ENCODE results near the gene MRGPRF. TPM values are rescaled to one million over a fixed set of nuclear protein-coding genes. Genes with fewer than 3 reads are reported as not detected.

The MRGPRF gene
- total and polyA plus RNA-seq, 2 donors from 2014 or later, result 9.3 to 19.0 TPM

DNA sequence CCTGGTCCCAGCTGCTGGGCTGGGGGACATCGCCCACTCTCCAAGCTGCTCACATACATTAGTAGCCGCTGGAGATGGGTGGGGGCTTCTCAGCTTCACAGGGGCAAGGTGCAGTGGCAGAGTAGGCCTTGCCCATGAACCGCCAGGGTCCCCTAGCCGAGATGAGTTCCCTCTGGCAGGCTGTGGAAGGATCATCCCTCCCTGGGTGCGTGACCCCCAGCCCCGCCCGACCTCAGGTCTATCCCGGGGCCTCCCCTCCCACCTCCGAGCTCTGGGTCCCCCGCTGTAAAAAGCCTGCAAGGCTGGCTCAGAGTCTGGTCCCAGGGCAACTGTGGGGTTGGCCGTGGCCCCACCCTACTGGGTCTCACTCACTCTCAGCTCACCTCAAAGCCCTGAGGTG is 20.4 kb upstream of the MRGPRF start:
- FAIRE-seq, result no peak

DNA sequence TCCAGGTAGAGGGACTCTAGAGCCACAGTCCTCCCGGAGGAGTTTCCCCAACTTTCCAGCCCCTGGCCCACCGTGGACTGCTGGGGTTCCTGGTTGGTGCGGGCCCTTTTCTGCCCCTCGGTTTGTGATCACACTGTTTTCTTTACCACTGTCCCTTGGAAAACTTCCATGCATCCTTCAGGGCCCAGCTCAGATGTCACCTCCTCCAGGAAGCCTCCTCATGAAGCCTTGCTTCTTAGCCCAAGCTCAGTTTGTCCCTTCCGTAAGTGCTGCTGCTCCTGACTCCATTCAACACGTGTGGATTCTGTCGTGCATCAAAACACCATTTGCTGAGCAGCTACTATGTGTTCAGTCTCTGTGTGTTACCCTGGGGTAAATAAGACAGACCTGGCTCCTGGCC is 19.8 kb upstream of the MRGPRF start:
- H3K27me3 ChIP-seq (ENCODE audit: control insufficient read depth, insufficient read depth, low read length), result no peaks in the 10 kb centered on the region
- H3K9me3 ChIP-seq (ENCODE audit: control insufficient read depth in 2 of 3, insufficient read depth in 1 of 3, low read length in 3 of 3), result no peaks in the 10 kb centered on the region
- TF ChIP-seq, protein P1, sequence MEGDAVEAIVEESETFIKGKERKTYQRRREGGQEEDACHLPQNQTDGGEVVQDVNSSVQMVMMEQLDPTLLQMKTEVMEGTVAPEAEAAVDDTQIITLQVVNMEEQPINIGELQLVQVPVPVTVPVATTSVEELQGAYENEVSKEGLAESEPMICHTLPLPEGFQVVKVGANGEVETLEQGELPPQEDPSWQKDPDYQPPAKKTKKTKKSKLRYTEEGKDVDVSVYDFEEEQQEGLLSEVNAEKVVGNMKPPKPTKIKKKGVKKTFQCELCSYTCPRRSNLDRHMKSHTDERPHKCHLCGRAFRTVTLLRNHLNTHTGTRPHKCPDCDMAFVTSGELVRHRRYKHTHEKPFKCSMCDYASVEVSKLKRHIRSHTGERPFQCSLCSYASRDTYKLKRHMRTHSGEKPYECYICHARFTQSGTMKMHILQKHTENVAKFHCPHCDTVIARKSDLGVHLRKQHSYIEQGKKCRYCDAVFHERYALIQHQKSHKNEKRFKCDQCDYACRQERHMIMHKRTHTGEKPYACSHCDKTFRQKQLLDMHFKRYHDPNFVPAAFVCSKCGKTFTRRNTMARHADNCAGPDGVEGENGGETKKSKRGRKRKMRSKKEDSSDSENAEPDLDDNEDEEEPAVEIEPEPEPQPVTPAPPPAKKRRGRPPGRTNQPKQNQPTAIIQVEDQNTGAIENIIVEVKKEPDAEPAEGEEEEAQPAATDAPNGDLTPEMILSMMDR (IDR thresholded peaks at IDR 0.05; ENCODE audit: borderline replicate concordance, extremely low read depth, insufficient read depth), result no peak
- FAIRE-seq (no peak), DNase-seq (no peak)
- H3K27ac ChIP-seq (ENCODE audit: low read depth in 2 of 2, low read length in 2 of 2), result no peak overlapping the region
- H3K36me3 ChIP-seq (ENCODE audit: control insufficient read depth in 2 of 3, insufficient read depth in 3 of 3, low read length in 3 of 3), result no peaks in the 10 kb centered on the region
- H3K4me1 ChIP-seq (ENCODE audit: control insufficient read depth in 2 of 3, insufficient read depth in 2 of 3, low read depth in 1 of 3, low read length in 3 of 3), result no peaks in the 10 kb centered on the region
- intact Hi-C loops (cut with DNase I), result no loop called here
- no peak overlapping the region for H3K9ac ChIP-seq (ENCODE audit: low read length in 3 of 3)
- no peak overlapping the region for H3K4me3 ChIP-seq (ENCODE audit: low read length in 3 of 3)

More for the DNA sequence above, 20.4 kb upstream of the MRGPRF start:
- no peak overlapping the region for H3K9ac ChIP-seq (ENCODE audit: low read length in 3 of 3)
- no peaks in the 10 kb centered on the region for H3K9me3 ChIP-seq (ENCODE audit: control insufficient read depth in 2 of 3, insufficient read depth in 1 of 3, low read length in 3 of 3)
- no peaks in the 10 kb centered on the region for H3K36me3 ChIP-seq (ENCODE audit: control insufficient read depth in 2 of 3, insufficient read depth in 3 of 3, low read length in 3 of 3)
- no peak overlapping the region for H3K27ac ChIP-seq (ENCODE audit: low read depth in 2 of 2, low read length in 2 of 2)
- DNase-seq, result no peak
- no peaks in the 10 kb centered on the region for H3K27me3 ChIP-seq (ENCODE audit: control insufficient read depth, insufficient read depth, low read length)
- no peak overlapping the region for H3K4me3 ChIP-seq (ENCODE audit: low read length in 3 of 3)
- H3K4me1 ChIP-seq (ENCODE audit: control insufficient read depth in 2 of 3, insufficient read depth in 2 of 3, low read depth in 1 of 3, low read length in 3 of 3), result no peaks in the 10 kb centered on the region
- TF ChIP-seq, protein P1 (IDR thresholded peaks at IDR 0.05; ENCODE audit: borderline replicate concordance, extremely low read depth, insufficient read depth), result no peak
- intact Hi-C loops (cut with DNase I), result no loop called here

DNA sequence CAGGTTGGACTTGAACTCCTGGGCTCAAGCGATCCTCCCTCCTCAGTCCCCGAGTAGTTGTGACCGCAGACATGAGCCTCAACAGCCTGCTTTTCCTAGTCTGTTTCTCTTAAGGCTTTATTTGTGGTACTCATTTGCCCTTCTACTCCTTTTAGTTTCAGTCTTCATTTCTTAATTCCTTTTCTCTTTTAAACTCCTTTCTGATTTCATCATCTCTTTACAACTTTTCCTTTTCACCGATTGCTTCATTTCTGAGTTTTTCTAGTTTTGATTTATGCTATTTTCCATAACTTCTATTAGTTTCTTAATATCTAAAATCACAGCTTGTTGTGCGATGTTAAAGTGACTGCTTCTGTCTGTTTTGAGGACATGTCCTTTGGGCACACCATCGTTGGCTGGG is 17.3 kb upstream of the MRGPRF start:
- DNase-seq (no peak), FAIRE-seq (no peak)
- no peaks in the 10 kb centered on the region for H3K4me1 ChIP-seq (ENCODE audit: control insufficient read depth in 2 of 3, insufficient read depth in 2 of 3, low read depth in 1 of 3, low read length in 3 of 3)
- H3K36me3 ChIP-seq (ENCODE audit: control insufficient read depth in 2 of 3, insufficient read depth in 3 of 3, low read length in 3 of 3), result no peaks in the 10 kb centered on the region
- no peak overlapping the region for H3K4me3 ChIP-seq (ENCODE audit: low read length in 3 of 3)
- H3K27ac ChIP-seq (ENCODE audit: low read depth in 2 of 2, low read length in 2 of 2), result no peak overlapping the region
- TF ChIP-seq, protein P1 (IDR thresholded peaks at IDR 0.05; ENCODE audit: borderline replicate concordance, extremely low read depth, insufficient read depth), result no peak
- no peaks in the 10 kb centered on the region for H3K9me3 ChIP-seq (ENCODE audit: control insufficient read depth in 2 of 3, insufficient read depth in 1 of 3, low read length in 3 of 3)
- H3K27me3 ChIP-seq (ENCODE audit: control insufficient read depth, insufficient read depth, low read length), result no peaks in the 10 kb centered on the region
- intact Hi-C loops (cut with DNase I), result no loop called here
- no peak overlapping the region for H3K9ac ChIP-seq (ENCODE audit: low read length in 3 of 3)

DNA sequence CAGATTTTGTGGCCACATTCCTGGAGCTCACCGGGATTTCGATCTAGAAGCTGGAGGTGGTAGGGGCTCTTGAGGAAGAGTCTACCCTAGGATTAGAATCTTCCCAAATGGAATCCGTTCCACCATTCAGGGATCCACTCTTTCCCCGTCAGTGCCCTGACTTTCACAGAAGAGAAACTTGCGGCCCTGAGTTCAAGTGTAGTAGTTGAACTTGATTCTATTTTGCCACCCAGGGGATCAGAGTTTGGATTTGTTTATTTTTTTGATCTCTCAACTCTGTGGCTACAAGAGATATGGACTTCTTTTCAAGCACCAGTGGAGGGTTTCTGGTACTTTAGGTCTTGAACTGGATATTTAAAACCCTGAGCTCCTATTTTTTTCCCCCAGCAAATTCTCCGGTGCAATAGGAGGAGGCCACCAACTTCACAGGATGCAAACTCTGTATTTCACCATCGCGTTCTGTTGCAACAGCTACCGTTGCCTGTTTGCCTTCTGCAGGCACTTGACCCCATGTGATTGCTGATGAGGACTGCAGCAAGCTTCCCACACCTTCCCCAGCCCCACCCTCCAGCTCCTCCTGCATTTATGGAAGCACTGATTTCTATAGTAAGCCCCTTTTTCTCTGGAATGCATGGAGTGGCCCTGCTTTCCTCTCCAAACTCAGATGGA is 14.8 kb upstream of the MRGPRF start:
- Histone ChIP-seq H3K27me3 (ENCODE audit: control insufficient read depth, insufficient read depth, low read length) (no peaks in the 10 kb centered on the region), H3K4me1 (ENCODE audit: control insufficient read depth in 2 of 3, insufficient read depth in 2 of 3, low read depth in 1 of 3, low read length in 3 of 3) (no peaks in the 10 kb centered on the region), H3K4me3 (ENCODE audit: low read length in 3 of 3) (no peak overlapping the region), H3K9me3 (ENCODE audit: control insufficient read depth in 2 of 3, insufficient read depth in 1 of 3, low read length in 3 of 3) (no peaks in the 10 kb centered on the region), H3K9ac (ENCODE audit: low read length in 3 of 3) (no peak overlapping the region), H3K27ac (ENCODE audit: low read depth in 2 of 2, low read length in 2 of 2) (no peak overlapping the region), H3K36me3 (ENCODE audit: control insufficient read depth in 2 of 3, insufficient read depth in 3 of 3, low read length in 3 of 3) (no peaks in the 10 kb centered on the region)
- intact Hi-C loops (cut with DNase I), result no loop called here
- TF ChIP-seq, protein P1 (IDR thresholded peaks at IDR 0.05; ENCODE audit: borderline replicate concordance, extremely low read depth, insufficient read depth), result no peak
- FAIRE-seq (no peak), DNase-seq (no peak)

Data from kidney (tissue), 14 donors.